Measurements from ENCODE around the gene GRB2.
"Not testable (repeated sequence)": the region's sequence is repeated elsewhere in the genome, so short reads cannot be mapped to it uniquely, and the experiment has no call there.

The GRB2 gene

DNA sequence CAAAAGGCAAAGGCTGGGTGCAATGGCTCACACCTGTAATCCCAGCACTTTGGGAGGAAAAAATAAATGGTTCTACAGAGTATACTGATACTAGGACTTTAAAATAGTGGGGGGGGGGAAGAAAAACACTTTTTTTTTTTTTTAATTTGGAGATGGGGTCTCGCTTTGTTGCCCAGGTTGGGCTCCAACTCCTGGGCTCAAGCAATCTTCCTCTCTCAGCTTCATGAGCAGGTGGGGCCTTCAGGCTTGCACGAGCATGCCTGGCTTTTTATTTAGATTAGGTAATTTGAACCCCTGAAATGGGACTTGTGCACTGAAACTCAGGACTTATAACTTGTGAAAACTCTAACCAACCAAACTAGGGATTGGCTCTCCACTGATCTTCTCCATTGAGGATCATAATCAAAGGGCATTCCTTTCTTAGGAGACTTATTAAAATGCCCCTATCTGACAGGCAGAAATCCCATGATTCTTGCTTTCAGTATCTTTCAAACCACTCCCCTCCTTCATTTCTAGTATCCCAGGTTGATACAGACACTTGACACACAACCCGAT, 16.9 kb downstream of the GRB2 start:
- DNase-seq (ENCODE audit: low read depth in 1 of 2, low spot score in 1 of 2), result no peak

DNA sequence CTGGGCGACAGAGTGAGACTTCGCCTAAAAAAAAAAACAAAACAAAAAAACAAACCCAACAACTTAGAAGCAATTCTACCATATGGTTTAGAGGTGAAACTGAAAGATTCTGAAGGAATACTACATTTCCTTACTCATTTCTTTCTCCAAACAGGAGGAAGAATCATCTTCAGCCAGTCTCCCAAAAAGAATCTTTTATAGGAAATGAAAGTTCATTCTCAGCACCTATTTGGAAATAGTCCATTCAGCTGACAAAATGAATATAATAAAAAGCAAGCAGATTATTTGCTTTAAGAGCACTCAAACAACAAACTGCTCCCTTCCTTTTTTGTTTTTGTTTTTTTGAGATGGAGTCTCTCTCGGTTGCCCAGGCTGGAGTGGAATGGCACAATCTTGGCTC, 17.7 kb downstream of the GRB2 start:
- no peak for DNase-seq (ENCODE audit: low read depth in 1 of 2, low spot score in 1 of 2)

DNA sequence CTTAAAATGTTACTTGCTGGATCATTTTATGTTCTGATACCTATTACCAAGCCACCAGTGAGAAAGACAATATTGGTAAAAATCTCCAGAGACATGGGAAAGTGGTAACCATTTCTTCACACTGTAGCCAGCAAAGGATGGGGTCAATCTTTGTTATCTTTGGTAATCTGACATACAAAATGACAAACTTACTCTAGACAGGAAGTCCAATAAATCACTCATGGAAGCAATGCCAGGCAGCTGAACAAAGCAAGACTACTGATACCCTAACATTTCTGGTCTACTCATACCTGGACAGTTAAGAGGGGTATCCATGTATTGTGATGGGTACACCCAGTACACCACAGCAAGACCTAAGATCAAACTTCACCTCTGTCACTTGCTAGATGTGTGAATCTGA, 19.0 kb downstream of the GRB2 start:
- DNase-seq (ENCODE audit: low read depth in 1 of 2, low spot score in 1 of 2), result no peak

DNA sequence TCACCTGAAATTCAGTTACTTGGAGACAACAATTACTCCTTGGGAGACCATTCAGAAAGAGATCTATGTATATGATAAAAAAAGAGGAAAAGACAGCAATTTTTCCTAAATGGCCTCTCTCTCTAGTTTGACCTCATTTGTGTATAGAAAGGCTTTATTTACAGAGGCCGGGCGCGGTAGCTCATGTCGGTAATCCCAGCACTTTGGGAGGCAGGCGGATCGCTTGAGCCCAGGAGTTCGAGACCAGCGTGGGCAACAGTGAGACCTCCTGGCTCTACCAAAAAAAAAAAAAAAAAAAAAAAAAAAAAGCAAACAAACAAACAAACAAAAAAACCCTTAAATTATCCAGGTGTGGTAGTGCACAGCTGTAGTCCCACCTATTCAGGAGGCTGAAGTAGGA, 20.7 kb downstream of the GRB2 start:
- no peak for DNase-seq (ENCODE audit: low read depth in 1 of 2, low spot score in 1 of 2)

- no peak for DNase-seq (ENCODE audit: low read depth in 1 of 2, low spot score in 1 of 2)
Observed at GRCh38 chr17:75383842-75384195, 21.7 kb downstream of the GRB2 start.

- DNase-seq (ENCODE audit: low read depth in 1 of 2, low spot score in 1 of 2), result no peak
Observed at GRCh38 chr17:75380750-75381149, 24.7 kb downstream of the GRB2 start.

DNA sequence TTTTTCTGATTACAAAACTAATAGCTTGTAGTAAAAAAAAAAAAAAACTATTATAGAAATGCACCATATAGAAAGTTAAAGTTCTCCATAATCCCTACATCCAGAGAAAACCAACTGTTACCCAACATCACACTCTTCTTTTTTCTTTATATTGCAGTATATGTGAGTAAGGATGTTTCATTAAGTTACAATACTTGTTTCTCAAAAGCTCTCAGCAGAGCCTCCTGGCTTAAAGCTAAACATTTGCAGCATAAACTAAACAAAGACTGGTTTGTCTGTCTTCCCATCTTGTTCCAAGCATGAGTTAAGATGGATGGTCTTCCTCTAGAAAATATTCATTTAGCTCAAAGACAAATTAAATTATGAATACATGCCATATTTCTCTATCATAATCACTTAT, 25.2 kb downstream of the GRB2 start:
- DNase-seq (ENCODE audit: low read depth in 1 of 2, low spot score in 1 of 2), result no peak

DNA sequence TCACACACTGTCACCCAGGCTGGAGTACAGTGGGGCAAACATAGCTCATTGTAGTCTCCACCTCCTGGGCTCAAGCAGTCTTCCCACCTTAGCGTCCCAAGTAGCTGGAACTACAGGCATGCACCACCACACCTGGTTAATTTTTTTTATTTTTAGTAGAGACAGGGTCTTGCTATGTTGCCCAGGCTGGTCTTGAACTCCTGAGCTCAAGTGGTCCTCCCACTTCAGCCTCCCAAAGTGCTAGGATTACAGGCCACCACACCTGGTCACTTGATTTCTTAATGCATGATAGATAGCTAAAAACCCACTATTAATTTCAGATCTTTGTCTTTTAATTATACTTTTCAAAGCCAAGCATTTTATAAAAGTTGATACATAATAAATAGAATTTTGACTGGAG, 26.1 kb downstream of the GRB2 start:
- not testable (repeated sequence) for DNase-seq (ENCODE audit: low read depth in 1 of 2, low spot score in 1 of 2)

GRCh38 chr17:75373280-75373679, 32.2 kb downstream of the GRB2 start:
- DNase-seq (ENCODE audit: low read depth in 1 of 2, low spot score in 1 of 2), result no peak

DNA sequence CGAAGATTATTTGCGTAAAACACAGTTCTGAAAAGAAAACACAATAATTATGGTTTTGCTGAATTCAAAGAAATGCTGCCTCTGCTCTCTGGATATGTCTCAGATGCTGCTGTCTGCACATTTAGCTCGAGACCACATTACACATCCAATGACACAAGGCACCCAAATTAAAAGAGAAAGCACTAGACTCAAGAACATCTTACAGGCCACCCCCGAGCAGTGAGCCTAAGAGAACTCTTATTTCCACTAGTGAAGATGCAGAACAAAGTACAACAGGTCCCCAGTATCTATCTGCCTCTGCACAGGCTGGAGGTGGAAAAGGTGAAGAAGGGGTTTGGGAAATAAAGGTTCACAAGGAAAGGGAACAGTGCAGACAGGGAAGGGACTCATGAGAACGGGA, 33.5 kb downstream of the GRB2 start:
- no peak for DNase-seq (ENCODE audit: low read depth in 1 of 2, low spot score in 1 of 2)

DNA sequence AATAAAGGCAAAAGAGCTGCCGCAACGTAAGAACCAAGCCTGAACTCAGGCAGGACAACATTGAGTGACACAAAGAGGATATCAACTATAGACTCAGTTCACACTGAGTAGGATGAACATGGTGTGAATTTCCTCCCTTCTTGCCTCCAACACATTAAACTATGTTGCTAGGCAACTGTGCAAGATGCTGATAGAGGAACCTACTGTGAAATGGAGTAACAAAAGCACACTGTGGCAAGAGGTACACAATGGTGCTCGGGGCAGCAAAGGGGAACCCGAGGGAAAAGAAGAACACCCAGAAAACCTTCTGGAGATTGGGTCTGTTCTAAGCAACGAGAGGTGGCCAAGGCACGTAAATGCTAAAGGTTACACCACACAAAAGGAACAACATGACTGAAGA, 34.1 kb downstream of the GRB2 start:
- DNase-seq (ENCODE audit: low read depth in 1 of 2, low spot score in 1 of 2), result no peak

DNA sequence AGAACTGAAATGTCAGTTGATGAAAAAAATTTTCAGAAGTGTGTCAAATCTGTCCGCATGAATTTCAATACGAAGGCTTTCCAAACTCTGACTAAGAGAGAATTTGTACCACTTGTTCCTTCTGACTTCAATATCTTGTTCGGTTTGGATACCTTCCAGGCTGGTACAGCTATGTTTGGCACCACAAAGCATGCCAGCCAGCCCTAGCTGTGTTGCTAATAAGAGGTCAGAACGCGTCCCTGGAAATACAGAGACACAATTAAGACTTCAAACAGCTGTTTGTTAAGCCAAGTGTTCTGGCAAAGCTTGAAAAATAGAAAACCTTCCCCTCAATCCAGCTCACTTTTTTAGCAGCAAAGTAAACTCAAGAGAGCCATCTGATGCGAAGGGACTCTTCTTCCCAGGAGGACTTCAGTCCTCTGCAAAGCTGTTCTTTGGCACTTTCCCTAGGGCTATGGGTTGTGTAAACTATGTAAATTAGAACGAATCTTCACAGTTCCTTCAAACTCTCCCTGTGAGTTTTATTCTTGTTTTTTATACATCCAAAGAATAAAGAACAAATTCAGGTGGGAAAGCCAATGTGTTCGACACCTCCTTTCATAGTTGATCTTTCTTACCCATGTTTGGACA, 35.1 kb downstream of the GRB2 start:
- DNase-seq (ENCODE audit: low read depth in 1 of 2, low spot score in 1 of 2), result no peak

- not testable (repeated sequence) for DNase-seq (ENCODE audit: low read depth in 1 of 2, low spot score in 1 of 2)
Observed at GRCh38 chr17:75367838-75368789, 37.4 kb downstream of the GRB2 start.

DNA sequence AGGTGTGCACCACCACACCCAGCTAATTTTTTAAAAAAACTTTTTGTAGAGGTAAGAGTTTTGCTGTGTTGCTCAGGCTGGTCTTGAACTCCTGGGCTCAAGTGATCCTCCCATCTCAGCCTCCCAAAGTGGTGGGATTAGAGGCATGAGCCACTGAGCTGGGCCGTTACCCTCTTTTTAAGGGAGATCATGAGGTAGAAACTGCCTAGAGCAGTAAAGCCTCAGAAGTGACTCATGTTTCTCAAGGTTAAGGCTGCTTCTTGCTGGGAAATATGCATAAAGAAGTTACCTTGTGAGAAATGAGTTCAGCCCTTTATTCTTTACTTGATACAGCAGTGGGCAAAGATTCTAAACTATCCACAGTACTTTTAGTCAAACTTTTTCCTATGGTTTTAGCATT, 38.2 kb downstream of the GRB2 start:
- no peak for DNase-seq (ENCODE audit: low read depth in 1 of 2, low spot score in 1 of 2)

GRCh38 chr17:75366432-75366831, 39.0 kb downstream of the GRB2 start:
- DNase-seq (ENCODE audit: low read depth in 1 of 2, low spot score in 1 of 2), result no peak

- no peak for DNase-seq (ENCODE audit: low read depth in 1 of 2, low spot score in 1 of 2)
Observed at GRCh38 chr17:75365931-75366275, 39.6 kb downstream of the GRB2 start.

DNA sequence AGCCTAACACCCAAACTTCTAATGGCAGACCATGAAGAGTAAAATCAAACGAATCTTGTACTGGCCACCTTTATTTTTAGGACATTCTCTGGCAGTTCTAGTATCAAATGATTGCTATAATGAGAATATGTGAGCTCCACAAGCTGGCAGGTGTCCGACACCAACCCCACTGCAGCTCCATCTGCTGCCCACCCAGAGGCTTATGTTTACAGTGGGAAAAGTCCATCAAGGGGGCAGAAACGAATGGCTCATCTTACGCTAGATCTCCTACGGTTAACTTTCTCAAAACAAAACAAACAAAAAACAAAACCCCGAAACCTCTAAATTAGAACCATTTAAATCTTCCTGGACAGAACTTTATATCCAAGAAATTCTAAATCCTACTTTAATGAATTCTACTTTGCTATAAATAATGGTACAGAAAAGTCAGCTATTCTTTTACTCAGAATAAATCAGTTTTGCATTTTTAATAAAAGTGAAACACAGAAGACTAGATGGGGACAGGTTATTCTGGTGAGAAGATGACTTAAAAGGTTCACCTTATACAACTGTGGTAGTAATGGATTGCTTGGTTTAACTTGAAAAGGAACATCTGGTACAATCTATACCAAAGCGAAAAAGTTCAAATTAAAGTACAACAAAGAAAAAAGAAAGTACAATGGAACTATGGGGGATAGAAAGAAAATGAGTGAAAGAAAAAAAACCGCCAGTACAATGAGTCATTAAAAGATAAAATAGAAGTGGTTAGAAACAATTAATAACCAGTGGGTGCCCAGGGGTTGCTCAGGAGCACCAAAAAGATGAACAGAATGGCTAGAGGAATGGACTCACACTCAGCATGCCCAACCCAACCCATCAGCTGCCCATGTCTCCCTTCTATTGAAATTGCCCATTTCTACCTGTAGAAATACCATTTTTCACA, 40.2 kb downstream of the GRB2 start:
- no peak for DNase-seq (ENCODE audit: low read depth in 1 of 2, low spot score in 1 of 2)

DNA sequence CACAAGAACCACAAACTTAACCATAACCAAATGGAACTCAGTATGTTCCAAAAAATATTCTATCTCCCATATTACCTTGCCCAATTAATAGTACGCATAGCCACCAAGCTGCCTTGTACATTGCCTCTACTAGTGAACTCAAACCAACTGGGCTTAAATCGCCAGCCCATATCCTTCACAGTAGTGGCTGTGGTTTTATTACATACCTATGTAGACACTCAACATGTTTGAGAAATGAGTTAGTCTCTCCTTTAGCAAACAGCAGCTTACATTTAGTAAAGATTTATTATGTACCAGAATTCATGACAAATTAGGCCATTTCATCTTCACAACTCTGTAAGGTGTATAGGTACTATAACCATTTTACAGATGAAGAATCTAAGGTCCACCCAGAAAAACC, 41.4 kb downstream of the GRB2 start:
- no peak for DNase-seq (ENCODE audit: low read depth in 1 of 2, low spot score in 1 of 2)

DNA sequence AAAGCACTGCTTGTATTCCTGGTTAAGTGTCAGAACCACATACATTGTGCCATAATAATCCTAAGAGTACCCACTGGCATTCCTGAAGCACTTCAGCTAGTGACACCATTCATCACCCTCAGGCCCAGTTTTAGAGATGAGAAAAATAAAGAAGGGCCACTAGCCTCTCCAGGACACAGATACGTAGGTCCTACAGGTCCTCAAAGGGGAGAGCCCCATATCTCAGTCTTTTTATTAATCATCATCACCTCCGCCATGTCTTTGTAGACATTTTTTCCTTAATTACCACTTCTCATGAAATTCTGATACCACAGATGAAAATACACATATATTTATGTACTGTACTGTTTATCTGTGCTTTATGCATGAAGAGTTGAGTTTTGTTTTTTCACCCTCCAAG, 43.5 kb downstream of the GRB2 start:
- DNase-seq (ENCODE audit: low read depth in 1 of 2, low spot score in 1 of 2), result no peak

- DNase-seq (ENCODE audit: low read depth in 1 of 2, low spot score in 1 of 2), result no peak
Observed at GRCh38 chr17:75361344-75361743, 44.1 kb downstream of the GRB2 start.

GRCh38 chr17:75356260-75356937, 49.1 kb downstream of the GRB2 start:
- DNase-seq (ENCODE audit: low read depth in 1 of 2, low spot score in 1 of 2), result no peak

Measured in activated CD4-positive, alpha-beta T cell treated with anti-CD3 and anti-CD28 coated beads, Interleukin-2, amount 50 U/mL, for 24 hours (primary cell).